GM18951 (cell line): Measurements from ENCODE around the gene ELMO3.
A peak's percentile ranks its signal among the peaks of the same experiment; 100 is the strongest.

ENCODE experiments used
- POLR2A ChIP-seq: IDR thresholded peaks from 4 replicates; pipeline ENCODE4 v1.6.1; 2011; ENCODE audit warnings: mild to moderate bottlenecking; ENCODE audit not compliant: insufficient read length, insufficient read depth; ENCODE audit errors: extremely low read depth
- in situ Hi-C: fragments of 300-500 bp; cut with MboI; formaldehyde crosslinking; loops from one replicate; pipeline ENCODE4 v1.12.0; 2022; ENCODE audit warnings: low sequenced_read_pairs, mixed read lengths, inconsistent platforms; ENCODE audit not compliant: unreplicated experiment

The ELMO3 gene

GRCh38 chr16:67223992-67224391 is 25.1 kb downstream of the ELMO3 start:
- in situ Hi-C loops: no loop called here
- TF ChIP-seq POLR2A: no peak

- TF ChIP-seq POLR2A: no peak
- in situ Hi-C loops: no loop called here
Observed at GRCh38 chr16:67226295-67226803, 27.4 kb downstream of the ELMO3 start.

GRCh38 chr16:67226804-67227566 is 28.1 kb downstream of the ELMO3 start, which contains the start of gene TMEM208:
Gene TMEM208, plus strand, starts transcription at chr16:67227130. Its CDS starts 89 bp downstream, at chr16:67227219.
- peak; percentile 70 for TF ChIP-seq POLR2A
- in situ Hi-C loops: no loop called here

GRCh38 chr16:67227567-67227921 is 28.6 kb downstream of the ELMO3 start:
- no peak for TF ChIP-seq POLR2A
- in situ Hi-C loops: no loop called here

GRCh38 chr16:67228034-67228785 is 29.3 kb downstream of the ELMO3 start:
- TF ChIP-seq POLR2A: no peak

GRCh38 chr16:67228905-67229304 is 30.0 kb downstream of the ELMO3 start:
- no peak for TF ChIP-seq POLR2A
- in situ Hi-C loops: no loop called here

More at GRCh38 chr16:67228034-67228785, 29.3 kb downstream of the ELMO3 start:
- in situ Hi-C loops: no loop called here

GRCh38 chr16:67229906-67230808 is 31.2 kb downstream of the ELMO3 start:
- in situ Hi-C loops: no loop called here
- TF ChIP-seq POLR2A: no peak

GRCh38 chr16:67230809-67231660 is 32.1 kb downstream of the ELMO3 start:
- peak; percentile 26 for TF ChIP-seq POLR2A
- in situ Hi-C loops: no loop called here

- in situ Hi-C loops: no loop called here
Observed at GRCh38 chr16:67233596-67233995, 34.7 kb downstream of the ELMO3 start.

GRCh38 chr16:67234180-67234597 is 35.3 kb downstream of the ELMO3 start:
- in situ Hi-C loops: no loop called here

More at GRCh38 chr16:67233596-67233995, 34.7 kb downstream of the ELMO3 start:
- no peak for TF ChIP-seq POLR2A

GRCh38 chr16:67235816-67236562 is 37.1 kb downstream of the ELMO3 start:
- in situ Hi-C loops: no loop called here
- TF ChIP-seq POLR2A: no peak

More at GRCh38 chr16:67234180-67234597, 35.3 kb downstream of the ELMO3 start:
- TF ChIP-seq POLR2A: no peak
